NB4 (cell line): ENCODE measurements around the gene PLAC8L1.

Source experiments
- CTCF ChIP-seq: IDR thresholded peaks from one replicate; pipeline ENCODE4 v1.5.1; 2012; ENCODE audit warnings: low read depth, low read length
- MAX ChIP-seq: IDR thresholded peaks from 2 replicates; pipeline ENCODE4 v1.6.1; 2011; ENCODE audit warnings: low read depth, low read length
- MYC ChIP-seq: IDR thresholded peaks from 2 replicates; pipeline ENCODE4 v1.6.1; 2011; ENCODE audit warnings: low read depth, low read length
- POLR2A ChIP-seq: IDR thresholded peaks from 2 replicates; pipeline ENCODE4 v1.6.1; 2011; ENCODE audit warnings: mild to moderate bottlenecking; ENCODE audit not compliant: insufficient read length; ENCODE audit errors: extremely low read depth

DNA sequence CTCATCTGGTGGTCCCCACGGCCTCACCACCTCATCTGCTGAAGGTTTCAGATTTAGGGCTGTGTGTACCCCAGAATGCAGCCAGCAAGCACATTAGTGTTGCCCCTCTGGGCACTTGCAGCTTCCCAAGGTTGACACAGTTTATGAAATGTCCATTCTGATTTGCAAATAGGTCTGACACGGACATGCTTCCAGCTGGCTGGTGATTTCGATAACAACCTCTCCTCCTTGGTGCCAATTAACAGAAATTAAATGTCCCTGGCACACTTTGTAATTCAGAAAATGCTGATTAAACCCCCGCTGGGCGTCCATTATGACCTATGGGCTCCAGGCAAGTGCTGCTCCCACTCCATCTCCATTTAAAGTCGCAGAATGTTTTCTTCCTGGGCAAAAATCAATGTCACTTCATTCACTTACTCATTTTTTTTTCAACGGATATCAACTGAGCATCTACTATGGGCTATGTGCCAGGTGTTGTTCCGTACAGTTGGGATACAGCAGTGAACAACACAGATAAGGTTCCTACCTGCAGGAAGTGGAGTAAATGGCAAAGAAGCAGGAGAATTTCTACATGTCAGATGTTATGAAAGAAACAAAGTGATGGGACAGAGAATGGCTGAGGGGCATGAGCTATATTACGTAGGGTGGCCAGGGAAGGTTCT is 32.0 kb downstream of the PLAC8L1 start:
- TF ChIP-seq CTCF (no peak), POLR2A (no peak), MAX (no peak), MYC (no peak)
